Neural cell (in vitro differentiated cells): ENCODE results near the gene NRN1. TPM values are rescaled to one million over a fixed set of nuclear protein-coding genes. Genes with fewer than 3 reads are reported as not detected.

Experiments used
- H2AFZ ChIP-seq: fragments of 200-600, 300-800 bp; sonication (generic), shearing (Covaris generic); 2 replicates; pipeline ENCODE4 v1.6.0; 2014; ENCODE audit warnings: low read depth, mild to moderate bottlenecking, antibody characterized with exemption, low read length, moderate library complexity
- H3F3A ChIP-seq: fragments of 200-600 bp; shearing (Covaris generic); 2 replicates; pipeline ENCODE4 v1.6.1; 2016; ENCODE audit warnings: mild to moderate bottlenecking, moderate library complexity, mixed read lengths, antibody characterized with exemption, low read length; ENCODE audit not compliant: insufficient read depth, poor library complexity, severe bottlenecking
- H3K27ac ChIP-seq: fragments of 200-600, 300-800 bp; sonication (generic), shearing (Covaris generic); 2 replicates; pipeline ENCODE4 v1.5.1; 2014; ENCODE audit warnings: mild to moderate bottlenecking, low read length, moderate library complexity
- H3K27me3 ChIP-seq: fragments of 300-800, 200-600 bp; sonication (generic), shearing (Covaris generic); 2 replicates; pipeline ENCODE4 v1.6.0; 2014; ENCODE audit warnings: mild to moderate bottlenecking, low read depth, low read length, moderate library complexity; ENCODE audit not compliant: insufficient read depth
- H3K36me3 ChIP-seq: fragments of 300-800, 200-600 bp; sonication (generic), shearing (Covaris generic); 2 replicates; pipeline ENCODE4 v1.5.1; 2014; ENCODE audit warnings: mild to moderate bottlenecking, antibody characterized with exemption, low read length, moderate library complexity; ENCODE audit not compliant: insufficient read depth
- H3K4me2 ChIP-seq: fragments of 300-800, 200-600 bp; sonication (generic), shearing (Covaris generic); 2 replicates; pipeline ENCODE4 v1.6.0; 2014; ENCODE audit warnings: mild to moderate bottlenecking, low read length
- H3K4me3 ChIP-seq: fragments of 300-800, 200-600 bp; sonication (generic), shearing (Covaris generic); 2 replicates; pipeline ENCODE4 v1.5.1; 2014; ENCODE audit warnings: mild to moderate bottlenecking, low read length, moderate library complexity
- H3K79me2 ChIP-seq: fragments of 200-600 bp; shearing (Covaris generic); replicated peaks from 2 replicates; pipeline ENCODE4 v1.6.0; 2014; ENCODE audit warnings: mild to moderate bottlenecking, low read length, moderate library complexity; ENCODE audit not compliant: insufficient read depth
- H3K9ac ChIP-seq: fragments of 300-800, 200-600 bp; sonication (generic), shearing (Covaris generic); 2 replicates; pipeline ENCODE4 v1.6.1; 2016; ENCODE audit warnings: mild to moderate bottlenecking, low read length, mixed read lengths
- H3K9me2 ChIP-seq: fragments of 200-600 bp; shearing (Covaris generic); 2 replicates; pipeline ENCODE4 v1.6.1; 2016; ENCODE audit warnings: mild to moderate bottlenecking, low read length, mixed read lengths; ENCODE audit not compliant: insufficient read depth
- H3K9me3 ChIP-seq: fragments of 200-600, 300-800 bp; sonication (generic), shearing (Covaris generic); 2 replicates; pipeline ENCODE4 v1.6.1; 2016; ENCODE audit warnings: mild to moderate bottlenecking, mixed run types, low read length, moderate library complexity, mixed read lengths
- H4K20me1 ChIP-seq: fragments of 200-600 bp; shearing (Covaris generic); 2 replicates; pipeline ENCODE4 v1.6.1; 2016; ENCODE audit warnings: mild to moderate bottlenecking, mixed run types; ENCODE audit not compliant: insufficient read depth
- CTCF ChIP-seq: fragments of 450-650 bp; IDR thresholded peaks from 2 replicates; pipeline ENCODE4 v1.5.1; 2014; ENCODE audit warnings: antibody characterized with exemption, mild to moderate bottlenecking, moderate library complexity; ENCODE audit not compliant: poor library complexity, severe bottlenecking
- EP300 ChIP-seq: fragments of 450-650 bp; conservative IDR thresholded peaks from 2 replicates; pipeline ENCODE4 v1.6.1; 2014; ENCODE audit warnings: antibody characterized with exemption, mild to moderate bottlenecking, moderate library complexity; ENCODE audit not compliant: poor library complexity, severe bottlenecking
- EZH2 ChIP-seq: fragments of 200-600, 300-800 bp; shearing (Covaris generic), sonication (generic); IDR thresholded peaks from 2 replicates; pipeline ENCODE4 v1.6.1; 2014; ENCODE audit warnings: antibody characterized with exemption, low read length, borderline replicate concordance, mild to moderate bottlenecking; ENCODE audit not compliant: insufficient read depth, poor library complexity, severe bottlenecking
- MXI1 ChIP-seq: fragments of 450-650 bp; conservative IDR thresholded peaks from 2 replicates; pipeline ENCODE4 v1.6.1; 2014; ENCODE audit warnings: antibody characterized with exemption, mild to moderate bottlenecking; ENCODE audit not compliant: poor library complexity, severe bottlenecking
- POLR2AphosphoS5 ChIP-seq: IDR thresholded peaks from 2 replicates; pipeline ENCODE4 v1.6.1; 2012
- RAD21 ChIP-seq: fragments of 450-650 bp; conservative IDR thresholded peaks from 2 replicates; pipeline ENCODE4 v1.6.1; 2014; ENCODE audit warnings: antibody characterized with exemption, mild to moderate bottlenecking, moderate library complexity
- REST ChIP-seq: IDR thresholded peaks from 2 replicates; pipeline ENCODE4 v1.6.1; 2012; ENCODE audit warnings: borderline replicate concordance
- SMC3 ChIP-seq: fragments of 450-650 bp; conservative IDR thresholded peaks from 2 replicates; pipeline ENCODE4 v1.6.1; 2014; ENCODE audit warnings: antibody characterized with exemption, mild to moderate bottlenecking, moderate library complexity; ENCODE audit not compliant: poor library complexity
- TAF1 ChIP-seq: IDR thresholded peaks from 2 replicates; pipeline ENCODE4 v1.6.1; 2012; ENCODE audit warnings: low read depth
- polyA plus RNA-seq: library from polyadenylated mRNA; depleted of rRNA; stranded (reverse); fragments of >200 nt; gene quantifications from 2 replicates; pipeline ENCODE4 v1.2.3, GENCODE V29; 2014

NRN1 gene
- polyA plus RNA-seq, 1 donor from 2014 or later = 3.5 TPM

- Histone ChIP-seq H4K20me1 (no peaks in the 10 kb centered on the region), H3K4me3 (no peak overlapping the region), H3K9me2 (no peaks in the 10 kb centered on the region), H2AFZ (no peak overlapping the region), H3K27me3 (peaks cover 100% of the 10 kb centered on the region), H3K4me2 (no peak overlapping the region), H3K27ac (no peak overlapping the region), H3K79me2 (no peaks in the 10 kb centered on the region), H3F3A (no peaks in the 10 kb centered on the region), H3K9ac (no peak overlapping the region), H3K9me3 (peaks cover 9% of the 10 kb centered on the region), H3K36me3 (no peaks in the 10 kb centered on the region)
- TF ChIP-seq REST = no peak
- no peak for TF ChIP-seq CTCF
- no peak for TF ChIP-seq MXI1
Observed at GRCh38 chr6:5999688-6000608, 6.8 kb downstream of the NRN1 start.

GRCh38 chr6:5998711-5999687 lies 7.7 kb downstream of the NRN1 start:
- Histone ChIP-seq H3K36me3 (no peaks in the 10 kb centered on the region), H3K9ac (no peak overlapping the region), H3K4me2 (no peak overlapping the region), H2AFZ (no peak overlapping the region), H3K79me2 (no peaks in the 10 kb centered on the region), H3K9me2 (no peaks in the 10 kb centered on the region), H4K20me1 (no peaks in the 10 kb centered on the region), H3K27me3 (peaks cover 100% of the 10 kb centered on the region), H3F3A (no peaks in the 10 kb centered on the region), H3K27ac (no peak overlapping the region), H3K4me3 (peak overlapping the region; percentile 17), H3K9me3 (peaks cover 9% of the 10 kb centered on the region)
- TF ChIP-seq TAF1 (no peak), RAD21 (no peak), EZH2 (peak; percentile 85), POLR2AphosphoS5 (peak; percentile 56), MXI1 (no peak), EP300 (no peak), REST (no peak), CTCF (peak; percentile 10), SMC3 (no peak)
